GM12892 (cell line): ENCODE measurements around the gene SYT2.
"Not testable (repeated sequence)": the region's sequence is repeated elsewhere in the genome, so short reads cannot be mapped to it uniquely, and the experiment has no call there.

Source experiments
- POLR2A ChIP-seq: IDR thresholded peaks from 2 replicates; pipeline ENCODE4 v1.6.1; 2011; ENCODE audit warnings: low read depth, low read length, control low read depth
- POLR2AphosphoS5 ChIP-seq: IDR thresholded peaks from 2 replicates; pipeline ENCODE4 v1.6.1; 2011; ENCODE audit warnings: low read depth, low read length, control low read depth

GRCh38 chr1:202546796-202547195 is 163.5 kb downstream of the SYT2 start:
- not testable (repeated sequence) for TF ChIP-seq POLR2A, POLR2AphosphoS5
